NCI-H345 (cell line): ENCODE data around the gene KLHL2.
"Not testable (repeated sequence)": the region's sequence is repeated elsewhere in the genome, so short reads cannot be mapped to it uniquely, and the experiment has no call there.

Source experiments
- DNase-seq: peaks from one replicate; lab custom pipeline; 2025; lab: John Stamatoyannopoulos, UW

Gene KLHL2

DNA sequence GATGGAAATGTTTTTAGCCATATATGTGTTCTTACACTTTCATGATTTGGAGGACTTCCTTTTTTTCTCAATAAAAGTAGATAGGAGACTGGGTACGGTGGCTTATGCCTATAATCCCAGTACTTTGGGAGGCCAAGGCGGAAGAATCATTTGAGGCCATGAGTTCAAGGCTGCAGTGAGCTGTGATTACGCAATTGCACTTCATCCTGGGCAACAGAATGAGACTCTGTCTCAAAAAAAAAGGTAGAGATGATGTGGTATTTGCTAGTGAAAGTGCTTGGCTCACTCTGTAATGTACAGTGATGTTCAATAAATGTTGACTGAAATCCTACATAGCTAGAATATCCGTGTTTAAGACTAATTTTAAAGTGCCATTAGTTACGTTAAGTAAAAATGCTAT, 27.4 kb downstream of the KLHL2 start:
- DNase-seq = no peak

DNA sequence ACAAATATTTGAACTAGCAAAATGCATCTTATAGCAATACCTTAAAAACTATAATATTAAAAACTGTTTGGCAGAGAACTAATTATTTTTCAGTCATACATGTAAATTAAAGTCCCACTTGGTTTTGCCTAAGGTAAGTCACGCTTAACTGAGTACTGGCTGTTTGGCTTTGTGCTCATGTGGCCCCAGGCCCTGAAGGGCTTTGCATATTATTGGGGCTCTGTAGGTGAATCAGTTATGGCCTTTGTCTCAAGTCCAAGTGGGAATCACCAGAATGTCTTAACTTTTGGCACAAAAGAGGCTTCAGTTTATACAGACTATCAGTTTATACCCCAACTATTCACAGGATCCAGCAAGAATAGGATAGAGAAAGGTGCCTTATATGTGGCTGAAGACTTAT, 29.5 kb downstream of the KLHL2 start:
- not testable (repeated sequence) for DNase-seq

DNA sequence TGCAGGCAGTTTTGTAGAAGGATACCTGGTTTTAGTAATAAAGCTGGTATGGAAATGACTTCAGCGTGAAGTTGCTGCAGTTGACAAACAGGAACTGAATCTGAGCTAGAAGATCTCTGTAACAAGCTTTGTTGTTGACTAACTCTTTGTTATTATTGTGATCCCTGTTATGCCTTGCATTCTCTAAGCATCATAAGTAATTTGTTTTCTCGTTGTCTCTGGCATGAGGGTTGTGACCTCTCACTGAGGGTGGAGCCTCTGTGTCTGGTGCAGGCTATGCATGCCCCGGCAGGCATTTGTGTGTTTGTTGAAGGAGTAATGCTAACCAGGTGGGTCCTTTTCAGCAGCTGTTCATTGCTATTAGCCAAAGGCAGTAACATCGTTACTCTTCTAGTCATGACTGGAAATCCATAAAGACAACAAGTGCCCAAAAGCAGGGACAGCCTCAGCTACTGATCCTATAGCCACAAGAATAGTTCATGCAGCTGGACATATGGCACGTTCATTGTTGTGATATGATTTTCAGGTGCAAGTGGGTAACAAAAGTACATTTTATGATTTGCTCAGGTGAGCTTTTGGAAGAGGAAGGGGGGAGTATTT, 30.8 kb downstream of the KLHL2 start:
- DNase-seq = peak; percentile 54

DNA sequence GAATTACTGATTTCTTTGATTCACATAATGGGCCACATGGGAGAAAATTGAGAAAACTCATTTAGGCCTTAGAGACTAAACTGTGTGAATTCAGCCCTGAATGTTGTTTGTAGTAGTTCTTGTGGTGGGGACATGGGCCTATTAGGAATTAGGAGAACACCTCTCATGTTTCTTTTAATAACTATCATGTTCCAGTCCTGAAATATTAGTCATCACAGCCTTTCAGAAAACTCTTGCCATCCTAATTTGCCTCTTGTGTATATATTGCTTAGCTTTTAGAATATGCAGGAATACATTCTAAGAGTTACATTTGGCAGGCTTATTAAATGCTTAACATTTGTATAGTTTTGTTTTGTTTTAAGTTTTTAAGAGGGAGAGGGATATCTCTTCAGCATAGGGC, 33.4 kb downstream of the KLHL2 start:
- not testable (repeated sequence) for DNase-seq

DNA sequence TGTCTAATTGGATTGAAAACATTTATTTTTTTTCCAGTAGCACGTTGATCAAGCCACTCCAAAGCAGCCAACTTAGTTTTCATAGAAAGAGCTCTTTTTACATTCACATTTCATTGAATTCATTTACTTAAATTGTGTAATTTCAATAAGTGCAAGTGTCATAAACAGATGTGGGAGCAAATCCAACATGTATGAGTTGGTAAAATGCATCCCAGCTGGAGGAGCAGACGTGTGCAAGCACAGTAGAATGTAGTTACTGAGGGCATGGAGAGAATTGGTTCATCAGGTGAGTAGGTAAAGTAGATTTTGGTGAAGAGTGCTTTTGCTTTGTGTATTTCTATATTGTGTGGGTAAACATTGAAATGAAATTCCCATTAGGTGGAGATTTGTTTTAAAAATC, 36.8 kb downstream of the KLHL2 start:
- not testable (repeated sequence) for DNase-seq

DNA sequence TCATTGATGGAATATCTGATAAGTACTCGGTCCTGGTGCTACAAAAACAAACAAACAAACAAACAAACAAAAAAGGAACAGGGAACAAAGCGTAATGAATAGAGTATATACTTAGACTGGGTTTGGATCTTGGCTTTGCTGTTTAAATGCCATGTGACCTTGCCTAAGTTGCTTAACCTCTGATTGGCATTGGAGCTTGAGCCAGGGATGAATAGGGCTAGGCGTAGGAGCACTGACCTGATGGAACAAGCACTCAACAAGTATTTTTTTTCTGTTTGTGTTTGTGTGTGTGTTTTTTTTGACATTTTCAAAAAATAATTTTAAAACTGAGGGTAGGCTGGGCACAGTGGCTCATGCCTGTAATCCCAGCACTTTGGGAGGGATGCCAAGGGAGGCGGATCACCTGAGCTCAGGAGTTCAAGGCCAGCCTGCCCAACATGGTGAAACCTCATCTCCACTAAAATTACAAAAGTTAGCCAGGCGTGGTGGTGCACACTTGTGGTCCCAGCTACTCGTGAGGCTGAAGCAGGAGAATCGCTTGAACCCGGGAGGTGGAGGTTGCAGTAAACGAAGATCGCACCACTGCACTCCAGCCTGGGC, 37.3 kb downstream of the KLHL2 start:
- not testable (repeated sequence) for DNase-seq

DNA sequence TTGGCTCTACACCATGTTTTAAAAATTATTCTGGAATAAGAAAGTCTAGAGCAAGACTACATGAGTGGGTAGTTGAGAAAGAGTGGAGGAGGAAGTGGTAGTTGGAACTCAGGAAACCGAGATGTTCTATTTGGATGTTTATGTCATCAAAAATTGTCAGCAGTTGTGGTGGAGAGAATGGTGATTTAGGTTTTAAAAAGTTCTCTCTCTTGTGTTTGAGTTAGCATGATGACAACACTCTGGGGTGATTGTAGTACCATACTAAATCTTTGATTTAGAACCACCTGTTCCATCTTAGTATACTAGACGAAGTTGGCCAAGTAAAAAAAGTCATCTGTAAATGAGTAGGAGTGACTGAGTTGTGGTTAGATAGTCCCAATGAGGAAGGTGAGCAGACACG, 40.7 kb downstream of the KLHL2 start:
- DNase-seq = no peak

DNA sequence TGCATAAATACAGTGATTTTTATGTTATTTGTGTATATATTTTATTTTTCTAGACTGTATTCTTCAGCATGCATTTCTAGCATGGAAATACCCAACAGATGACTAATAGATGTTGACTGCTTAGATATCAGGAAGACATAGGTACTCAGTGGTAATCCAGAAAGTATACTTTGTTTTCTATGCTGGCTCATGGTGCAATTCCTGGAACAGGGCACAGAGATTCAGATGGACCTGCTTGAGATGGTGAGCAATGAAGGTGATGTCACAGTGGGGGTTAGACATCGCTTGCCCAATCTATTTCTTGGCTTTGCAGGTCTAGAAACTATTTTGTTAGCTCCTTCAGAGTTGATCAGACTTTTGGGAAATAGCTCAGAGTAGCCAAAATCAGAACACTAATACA, 41.5 kb downstream of the KLHL2 start:
- DNase-seq = not testable (repeated sequence)

DNA sequence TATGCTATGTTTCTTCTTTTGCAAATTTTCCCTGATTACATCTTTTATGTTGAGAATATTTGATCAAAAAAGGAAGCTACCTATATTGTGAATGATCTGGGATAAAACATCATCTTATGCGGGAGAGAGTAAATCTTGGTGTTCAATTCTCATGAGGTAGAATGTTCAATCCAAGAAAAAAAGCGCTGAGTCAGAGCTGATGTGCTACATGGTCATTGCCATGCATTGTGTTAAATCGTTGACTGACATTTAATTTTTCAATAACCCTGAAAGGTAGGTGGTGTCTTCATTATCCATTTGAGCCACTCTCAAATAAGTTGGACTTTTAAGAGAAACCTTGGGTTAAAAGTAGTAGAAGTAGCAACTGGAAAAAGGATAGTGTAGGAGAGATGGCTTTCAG, 47.4 kb downstream of the KLHL2 start:
- not testable (repeated sequence) for DNase-seq

DNA sequence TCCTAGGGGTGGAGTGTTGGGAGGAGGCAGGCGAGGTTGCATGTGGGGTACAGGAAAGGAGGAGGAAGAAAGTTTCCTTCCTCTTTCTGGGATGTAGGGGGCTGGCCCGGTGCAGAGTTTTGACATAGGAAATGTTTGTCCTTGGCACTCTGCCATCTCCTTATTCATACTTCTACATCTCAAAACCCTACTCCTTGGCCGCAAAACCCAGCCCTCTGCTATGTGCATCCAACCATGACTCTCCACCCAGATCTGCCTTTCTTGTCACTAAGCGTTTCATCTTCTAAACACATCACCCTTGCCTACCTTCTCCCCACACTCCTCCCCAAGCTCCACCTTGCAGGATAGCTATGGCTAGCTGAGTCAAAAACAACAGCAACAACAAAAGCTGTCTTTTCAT, 48.1 kb downstream of the KLHL2 start:
- DNase-seq = peak; percentile 7

DNA sequence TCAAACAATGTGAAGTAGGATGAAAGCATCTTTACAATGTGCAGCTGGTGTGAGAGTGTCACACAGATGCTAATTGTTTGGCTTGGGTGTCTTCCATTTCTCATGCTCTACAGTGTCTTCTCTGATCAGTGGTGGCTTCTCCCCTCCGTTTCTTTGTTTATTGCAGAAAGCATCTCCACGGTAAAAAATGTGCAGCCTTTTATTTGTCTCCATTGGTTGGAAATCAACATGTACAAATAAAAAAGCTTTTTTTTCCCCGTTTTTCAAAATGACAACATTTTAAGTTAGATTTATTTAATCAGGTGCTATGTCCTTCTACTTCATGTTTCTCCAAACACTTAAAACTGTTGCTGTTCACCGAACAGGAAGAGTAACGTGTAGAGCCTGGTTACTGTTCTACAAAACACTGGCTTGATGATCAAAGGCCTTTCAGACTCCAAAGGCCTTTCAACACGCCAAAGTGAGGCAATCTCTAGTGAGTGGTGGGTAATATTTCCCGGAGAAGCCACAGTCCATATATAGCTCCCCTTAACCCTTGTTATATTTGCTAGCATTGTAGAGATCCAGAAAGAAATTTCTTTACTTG, 48.8 kb downstream of the KLHL2 start:
- DNase-seq = peak; percentile 13

DNA sequence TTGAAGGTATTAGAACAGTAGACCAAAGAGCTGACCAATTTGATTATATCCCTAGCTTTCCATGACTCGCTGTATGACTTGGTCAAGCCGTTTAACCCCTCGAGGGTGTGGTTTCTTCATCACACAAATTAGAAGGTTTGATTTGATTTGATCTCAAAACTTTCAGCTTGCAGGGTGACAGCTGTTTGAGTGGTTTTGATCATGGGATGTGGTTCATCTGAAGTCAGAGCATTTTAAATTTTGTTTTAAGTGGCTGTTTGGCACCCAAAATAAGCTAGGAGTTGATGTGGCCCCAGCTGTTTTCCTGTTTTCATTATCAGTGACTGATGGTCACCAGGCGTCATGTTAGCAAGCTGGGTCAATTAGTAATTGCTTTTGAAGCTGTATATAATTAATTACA, 52.4 kb downstream of the KLHL2 start:
- DNase-seq = not testable (repeated sequence)

DNA sequence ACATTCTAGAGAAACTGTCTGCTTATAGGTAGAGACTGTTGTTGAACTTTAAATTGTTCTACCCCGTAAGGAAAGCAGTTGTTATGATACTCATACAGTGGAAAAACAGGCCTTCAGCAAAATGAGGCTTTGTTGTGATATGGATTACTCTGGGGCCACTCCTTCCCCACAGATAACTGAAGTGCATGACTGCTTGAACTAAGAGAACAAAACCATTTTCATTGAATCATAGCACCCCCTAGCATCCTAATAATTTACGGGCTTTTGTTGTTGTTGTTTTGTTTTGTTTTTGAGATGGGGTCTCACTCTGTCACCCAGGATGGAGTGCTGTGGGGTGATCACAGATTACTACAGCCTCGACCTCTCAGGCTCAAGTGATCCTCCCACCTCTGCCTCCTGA, 54.9 kb downstream of the KLHL2 start:
- not testable (repeated sequence) for DNase-seq

DNA sequence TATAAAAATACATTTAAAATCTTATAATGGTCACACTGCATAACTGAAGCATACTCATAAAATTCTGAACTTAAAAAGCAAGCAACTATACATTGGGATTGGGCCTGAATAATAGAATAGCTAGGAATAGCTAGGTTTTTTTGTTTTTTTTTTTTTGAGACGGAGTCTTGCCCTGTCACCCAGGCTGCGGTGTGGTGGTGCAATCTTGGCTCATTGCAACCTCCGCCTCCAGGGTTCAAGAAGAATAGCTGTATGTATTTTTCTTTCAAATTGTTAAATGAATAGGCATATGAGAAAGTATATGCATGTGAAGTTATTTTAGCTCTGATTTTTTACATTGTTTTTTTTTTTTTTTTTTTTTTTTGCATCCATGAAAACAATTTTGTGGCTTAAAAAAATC, 56.1 kb downstream of the KLHL2 start:
- DNase-seq = not testable (repeated sequence)

DNA sequence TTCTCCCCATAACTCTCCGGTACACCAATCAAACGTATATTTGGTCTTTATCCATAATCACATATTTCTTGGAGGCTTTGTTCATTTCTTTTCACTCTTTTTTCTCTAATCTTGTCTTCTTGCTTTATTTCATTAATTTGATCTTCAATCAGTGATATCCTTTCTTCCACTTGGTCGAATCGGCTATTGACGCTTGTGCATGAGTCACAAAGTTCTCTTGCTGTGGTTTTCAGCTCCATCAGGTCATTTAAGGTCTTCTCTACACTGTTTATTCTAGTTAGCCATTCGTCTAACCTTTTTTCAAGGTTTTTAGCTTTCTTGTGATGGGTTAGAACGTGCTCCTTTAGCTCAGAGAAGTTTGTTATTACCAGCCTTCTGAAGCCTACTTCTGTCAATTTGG, 62.6 kb downstream of the KLHL2 start:
- DNase-seq = not testable (repeated sequence)

DNA sequence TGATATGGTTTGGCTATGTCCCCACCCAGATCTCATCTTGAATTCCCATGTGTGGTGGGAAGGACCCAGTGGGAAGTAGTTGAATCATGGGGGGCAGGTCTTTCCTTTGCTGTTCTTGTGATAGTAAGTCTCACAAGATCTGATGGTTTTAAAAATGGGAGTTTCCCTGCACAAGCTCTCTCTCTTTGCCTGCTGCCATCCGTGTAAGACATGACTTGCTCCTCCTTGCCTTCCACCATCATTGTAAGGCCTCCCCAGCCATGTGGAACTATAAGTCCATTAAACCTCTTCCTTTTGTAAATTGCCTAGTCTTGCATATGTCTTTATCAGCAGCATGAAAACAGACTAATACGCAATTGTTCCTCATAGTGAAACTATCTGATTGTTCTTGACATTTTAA, 66.1 kb downstream of the KLHL2 start:
- not testable (repeated sequence) for DNase-seq

DNA sequence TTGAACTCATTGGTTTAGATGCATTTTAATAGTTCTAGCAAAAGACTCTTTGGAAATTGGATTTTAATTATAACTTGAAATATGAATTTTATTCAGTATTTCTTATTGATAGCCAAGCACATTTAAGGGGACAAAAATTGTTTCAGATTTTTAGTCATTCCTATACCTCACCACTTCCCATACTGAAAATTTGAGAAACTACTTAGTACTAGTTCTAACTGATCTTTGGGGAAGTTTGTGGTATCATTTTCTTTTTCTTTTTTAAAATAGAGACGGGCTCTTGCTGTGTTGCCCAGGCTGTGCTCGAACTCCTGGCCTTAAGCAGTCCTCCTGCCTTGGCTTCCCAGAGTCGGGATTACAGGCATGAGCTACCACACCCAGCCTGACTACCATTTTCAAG, 68.0 kb downstream of the KLHL2 start:
- not testable (repeated sequence) for DNase-seq

DNA sequence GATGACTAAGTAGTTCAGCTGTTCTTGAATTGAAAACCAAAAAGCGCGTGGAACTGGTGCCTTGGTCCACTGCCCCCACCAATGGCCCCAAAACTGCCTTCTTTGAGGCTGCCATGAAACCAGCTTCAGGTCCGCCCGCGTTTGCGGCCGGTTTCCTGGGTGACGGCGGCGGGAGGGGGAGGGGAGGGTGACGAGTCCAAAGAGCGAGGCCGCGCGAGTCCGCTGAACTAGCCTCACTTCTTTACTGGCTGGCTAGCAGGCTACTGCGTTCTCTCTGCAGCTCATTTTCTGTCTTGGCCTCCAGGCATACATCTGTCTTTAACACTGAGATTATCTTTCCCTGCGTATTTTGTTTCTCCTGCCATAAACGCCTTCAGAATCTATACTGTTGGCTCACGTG, 72.2 kb downstream of the KLHL2 start:
- DNase-seq = not testable (repeated sequence)

DNA sequence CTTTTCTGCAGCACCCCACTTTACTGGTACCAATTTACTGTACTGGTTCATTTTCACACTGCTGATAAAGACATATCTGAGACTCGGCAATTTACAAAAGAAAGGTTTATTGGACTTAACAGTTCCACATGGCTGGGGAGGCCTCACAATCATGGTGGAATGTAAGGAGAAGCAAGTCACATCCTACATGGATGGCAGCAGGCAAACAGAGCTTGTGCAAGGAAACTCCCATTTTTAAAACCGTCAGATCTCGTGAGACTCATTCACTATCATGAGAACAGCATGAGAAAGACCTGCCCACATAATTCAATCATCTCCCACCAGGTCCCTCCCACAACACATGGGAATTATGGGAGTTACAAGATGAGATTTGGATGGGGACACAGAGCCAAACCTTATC, 77.3 kb downstream of the KLHL2 start:
- not testable (repeated sequence) for DNase-seq

DNA sequence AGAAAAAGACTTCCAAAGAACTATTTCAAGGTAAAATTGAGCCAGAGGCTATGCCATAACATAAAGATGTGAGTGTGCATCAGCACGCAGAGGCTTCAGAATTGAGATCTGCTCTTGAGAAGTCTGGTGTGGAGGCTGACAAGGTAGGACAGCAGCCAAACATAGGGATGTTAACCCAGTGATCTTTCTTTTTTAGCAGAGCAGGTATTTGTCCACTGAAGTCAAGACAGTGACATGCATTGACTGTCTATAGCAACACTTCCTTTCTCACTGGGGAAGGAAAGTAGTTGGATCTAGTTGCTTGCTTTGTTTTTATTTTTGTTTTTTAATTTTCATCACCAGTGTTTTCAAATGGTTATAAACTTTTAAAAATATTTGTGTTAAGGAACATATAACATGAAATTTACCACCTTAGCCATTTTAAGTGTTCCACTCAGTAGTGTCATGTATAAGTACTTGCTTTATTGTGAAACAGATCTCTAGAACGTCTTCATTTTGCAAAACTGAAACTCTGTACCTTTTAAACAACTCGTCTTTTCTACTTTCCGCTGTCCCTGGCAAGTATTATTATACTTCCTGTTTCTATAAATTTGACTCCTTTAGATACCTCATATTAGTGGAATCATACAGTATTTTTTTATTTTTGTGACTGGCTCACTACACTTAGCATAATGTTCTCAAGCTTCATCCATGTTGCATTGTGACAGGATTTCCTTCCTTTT, 79.4 kb downstream of the KLHL2 start:
- not testable (repeated sequence) for DNase-seq

DNA sequence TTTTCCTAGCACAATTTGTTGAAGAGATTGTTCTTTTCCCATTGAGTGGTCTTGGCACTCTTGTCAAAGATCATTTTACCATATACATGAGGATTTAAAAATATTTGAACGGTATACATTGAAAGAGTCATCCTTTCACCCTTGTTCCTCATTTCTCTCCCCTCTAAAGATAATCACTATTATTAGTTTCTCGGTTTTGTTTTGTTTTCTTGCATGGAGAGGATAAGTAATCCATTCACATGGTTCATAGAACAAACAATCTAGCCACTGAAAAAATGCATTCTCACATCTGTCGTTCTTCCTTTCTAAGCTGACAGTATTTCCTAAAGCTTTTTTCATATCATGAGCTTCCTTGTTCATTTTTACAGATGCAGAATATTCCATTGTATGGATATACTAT, 80.9 kb downstream of the KLHL2 start:
- no peak for DNase-seq

DNA sequence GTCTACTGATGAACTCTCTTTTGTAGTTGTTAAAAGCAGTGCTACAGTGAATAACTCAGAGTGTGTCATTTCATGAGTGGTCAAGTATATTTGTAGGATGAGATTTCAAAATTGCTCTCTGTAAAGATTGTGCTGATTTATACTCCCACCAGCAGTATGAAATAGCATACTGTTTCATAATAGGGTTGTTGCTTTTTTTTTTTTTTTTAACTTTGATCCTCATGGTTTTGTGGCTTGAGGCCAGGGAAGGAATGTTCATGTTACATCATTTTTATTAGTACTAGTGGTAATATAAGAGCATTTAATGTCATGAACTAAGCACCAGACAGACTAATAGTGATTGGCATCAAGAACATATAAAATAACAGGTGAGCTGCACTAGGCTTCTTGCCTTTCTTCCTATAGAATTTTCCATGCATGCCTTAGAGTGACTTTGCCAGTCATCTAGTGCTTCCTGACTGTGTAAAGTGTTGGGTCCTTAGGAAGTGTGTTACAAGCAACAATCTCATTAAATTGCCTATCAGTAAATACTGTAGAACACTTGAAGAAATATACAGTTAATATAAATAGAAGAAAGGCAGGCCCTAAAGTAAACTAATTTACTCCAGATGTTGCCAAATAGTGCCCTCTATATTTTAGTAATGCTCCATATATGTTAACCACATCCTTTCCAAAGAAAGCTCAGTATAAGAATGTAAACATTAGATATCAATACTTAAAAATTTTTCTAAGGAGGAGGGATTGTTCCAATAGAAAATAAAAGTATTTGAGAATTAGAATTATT, 81.5 kb downstream of the KLHL2 start:
- no peak for DNase-seq
